WI38 (cell line): ENCODE data around the gene NLRP6.
A peak's percentile ranks its signal among the peaks of the same experiment; 100 is the strongest.
"Not testable (repeated sequence)": the region's sequence is repeated elsewhere in the genome, so short reads cannot be mapped to it uniquely, and the experiment has no call there.

Experiments
- H3K4me3 ChIP-seq: 2 replicates; pipeline ENCODE4 v1.5.1; 2011; ENCODE audit warnings: low read depth, mild to moderate bottlenecking, control low read depth, low read length
- TF ChIP-seq, protein P1 (sequence below): IDR thresholded peaks from 2 replicates; pipeline ENCODE4 v1.5.1; 2012; ENCODE audit warnings: low read depth, mild to moderate bottlenecking, control low read depth, low read length

Gene NLRP6

DNA sequence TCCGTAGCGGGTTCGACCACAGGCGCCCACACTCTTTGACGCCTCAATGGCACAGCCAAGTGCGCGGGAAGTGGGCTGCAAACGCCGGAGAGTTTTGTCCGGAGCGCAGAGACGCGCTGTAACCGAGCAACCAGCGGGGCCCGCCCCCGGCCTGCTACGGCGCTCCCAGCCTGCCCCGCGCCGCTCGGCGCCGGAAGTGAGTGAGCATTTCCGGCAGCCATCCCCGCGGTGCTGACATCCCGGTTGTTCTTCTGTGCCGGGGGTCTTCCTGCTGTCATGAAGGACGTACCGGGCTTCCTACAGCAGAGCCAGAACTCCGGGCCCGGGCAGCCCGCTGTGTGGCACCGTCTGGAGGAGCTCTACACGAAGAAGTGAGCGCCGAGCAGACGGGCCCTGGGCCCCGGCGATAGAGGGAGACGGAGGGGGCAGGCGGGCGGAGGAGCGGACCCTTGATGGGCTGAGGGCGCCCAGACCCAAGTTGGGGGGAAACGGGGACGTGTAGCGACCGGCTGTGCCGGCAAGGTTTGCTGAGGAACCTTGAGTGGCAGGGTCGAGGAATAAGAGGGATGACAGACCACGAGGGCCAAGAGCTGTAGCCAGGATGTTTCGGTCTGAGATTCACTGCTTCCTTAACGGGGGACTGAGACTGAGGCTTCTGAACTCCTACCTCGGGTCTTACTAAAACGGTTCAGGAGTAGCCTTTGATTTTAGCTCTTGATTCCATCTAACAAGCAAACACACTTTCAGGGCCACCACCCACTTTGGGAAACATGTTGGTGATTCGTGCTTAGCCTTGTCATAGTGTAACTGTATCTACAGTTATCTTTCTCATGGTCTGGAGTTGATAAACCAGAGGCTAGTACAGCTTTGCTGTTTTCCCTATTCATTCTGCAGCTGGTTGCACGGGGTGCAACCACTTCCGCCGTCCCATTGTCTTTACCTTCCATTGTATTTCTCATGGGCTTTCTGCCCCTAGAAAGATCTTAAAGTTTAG, 41.1 kb upstream of the NLRP6 start, which contains the start of gene PSMD13:
PSMD13 (plus strand) TSS at position 203 of the 994 bp plus-strand sequence; CDS start at position 277, 74 bp downstream.
- H3K4me3 ChIP-seq = peak within 1 kb of the TSS; percentile 99
- TF ChIP-seq, protein P1, sequence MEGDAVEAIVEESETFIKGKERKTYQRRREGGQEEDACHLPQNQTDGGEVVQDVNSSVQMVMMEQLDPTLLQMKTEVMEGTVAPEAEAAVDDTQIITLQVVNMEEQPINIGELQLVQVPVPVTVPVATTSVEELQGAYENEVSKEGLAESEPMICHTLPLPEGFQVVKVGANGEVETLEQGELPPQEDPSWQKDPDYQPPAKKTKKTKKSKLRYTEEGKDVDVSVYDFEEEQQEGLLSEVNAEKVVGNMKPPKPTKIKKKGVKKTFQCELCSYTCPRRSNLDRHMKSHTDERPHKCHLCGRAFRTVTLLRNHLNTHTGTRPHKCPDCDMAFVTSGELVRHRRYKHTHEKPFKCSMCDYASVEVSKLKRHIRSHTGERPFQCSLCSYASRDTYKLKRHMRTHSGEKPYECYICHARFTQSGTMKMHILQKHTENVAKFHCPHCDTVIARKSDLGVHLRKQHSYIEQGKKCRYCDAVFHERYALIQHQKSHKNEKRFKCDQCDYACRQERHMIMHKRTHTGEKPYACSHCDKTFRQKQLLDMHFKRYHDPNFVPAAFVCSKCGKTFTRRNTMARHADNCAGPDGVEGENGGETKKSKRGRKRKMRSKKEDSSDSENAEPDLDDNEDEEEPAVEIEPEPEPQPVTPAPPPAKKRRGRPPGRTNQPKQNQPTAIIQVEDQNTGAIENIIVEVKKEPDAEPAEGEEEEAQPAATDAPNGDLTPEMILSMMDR = no peak

DNA sequence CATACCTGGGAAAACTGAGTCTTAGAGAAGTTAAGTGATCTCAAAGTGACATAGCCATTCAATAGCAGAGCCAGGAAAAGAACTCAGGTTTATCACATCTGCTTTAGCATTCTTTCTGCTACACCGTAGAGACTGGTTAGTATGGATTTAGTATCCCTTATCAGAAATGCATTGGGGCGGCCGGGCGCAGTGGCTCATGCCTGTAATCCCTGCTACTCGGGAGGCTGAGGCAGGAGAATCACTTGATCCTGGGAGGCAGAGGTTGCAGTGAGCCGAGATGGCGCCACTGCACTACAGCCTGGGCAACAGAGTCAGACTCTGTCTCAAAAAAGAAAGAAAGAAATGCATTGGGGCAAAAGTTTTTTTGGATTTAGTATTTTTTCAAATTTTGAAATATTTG, 39.9 kb upstream of the NLRP6 start:
- H3K4me3 ChIP-seq = not testable (repeated sequence)

DNA sequence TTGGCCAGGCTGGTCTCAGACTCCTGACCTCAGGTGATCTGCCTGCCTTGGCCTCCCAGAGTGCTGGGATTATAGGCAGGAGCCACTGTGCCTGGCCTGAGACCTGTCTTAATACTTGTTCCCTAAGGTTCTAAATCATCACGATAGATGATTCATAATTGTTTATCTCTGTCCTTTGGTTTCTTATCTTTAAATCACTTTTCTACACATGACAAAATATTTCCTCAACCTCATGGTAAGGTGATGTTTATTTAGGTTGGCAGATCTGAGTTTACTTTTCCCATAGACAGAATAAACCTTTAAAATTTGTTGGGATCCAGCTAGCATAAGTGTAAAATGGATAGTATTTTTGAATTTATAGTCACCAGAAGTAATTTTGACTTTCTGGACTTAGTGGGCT, 37.9 kb upstream of the NLRP6 start:
- H3K4me3 ChIP-seq = no peak overlapping the region
- TF ChIP-seq, protein P1 = no peak

DNA sequence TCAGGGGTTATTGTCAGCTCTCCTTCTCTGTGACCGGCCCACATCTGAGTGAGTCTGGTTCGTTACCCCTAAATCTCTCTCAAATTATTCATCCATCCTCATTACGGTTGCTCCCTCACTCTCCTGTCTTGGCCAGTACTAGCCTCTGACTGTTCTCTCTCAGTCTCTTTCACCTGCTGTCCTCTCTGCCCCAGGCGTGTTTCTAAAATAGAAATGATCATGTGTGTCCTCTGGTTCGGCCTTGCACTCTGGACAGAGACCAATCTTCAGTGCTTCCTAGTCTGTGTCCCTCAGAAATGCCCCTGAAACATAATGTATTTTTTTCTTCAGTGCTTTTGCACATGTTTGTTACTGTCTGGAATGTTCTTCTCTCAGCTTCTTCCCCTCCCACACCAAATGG, 36.6 kb upstream of the NLRP6 start:
- TF ChIP-seq, protein P1 = no peak

DNA sequence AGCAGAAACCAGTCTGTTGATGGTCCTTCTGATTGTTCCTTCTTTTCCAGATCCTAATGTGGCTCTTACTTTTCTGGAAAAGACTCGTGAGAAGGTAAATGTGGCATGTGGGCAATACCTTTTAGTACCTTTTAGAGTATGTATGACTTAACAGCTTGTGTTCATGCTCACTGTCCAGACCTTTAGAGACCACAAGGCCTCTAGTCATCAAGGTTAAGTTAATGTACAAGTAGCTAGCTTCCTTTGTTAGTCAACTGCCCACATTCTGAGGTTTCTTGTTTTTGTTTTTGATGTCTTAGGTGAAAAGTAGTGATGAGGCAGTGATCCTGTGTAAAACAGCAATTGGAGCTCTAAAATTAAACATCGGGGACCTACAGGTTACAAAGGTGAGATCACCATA, 33.8 kb upstream of the NLRP6 start:
- no peak overlapping the region for H3K4me3 ChIP-seq
- TF ChIP-seq, protein P1 = no peak

More for the DNA sequence above, 36.6 kb upstream of the NLRP6 start:
- no peak overlapping the region for H3K4me3 ChIP-seq

DNA sequence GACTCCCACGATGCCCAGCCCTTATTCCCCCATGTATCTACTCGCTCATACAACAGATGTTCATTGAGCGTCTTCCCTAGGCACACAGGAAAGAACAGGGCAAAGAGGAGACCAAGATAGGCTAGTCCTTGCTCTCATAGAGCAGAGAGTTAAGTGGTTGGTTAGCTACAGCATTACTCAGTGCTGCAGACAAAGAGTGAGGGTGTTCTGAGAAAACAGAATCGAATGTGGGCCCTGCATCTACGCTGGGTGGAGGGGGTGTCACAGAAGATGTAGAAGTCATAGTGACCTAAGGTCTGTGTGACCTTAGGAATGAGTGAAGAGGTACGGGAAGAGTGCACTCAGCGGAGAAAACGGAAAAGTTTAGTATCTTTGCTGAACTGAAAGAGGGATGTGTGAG, 29.1 kb upstream of the NLRP6 start:
- TF ChIP-seq, protein P1 = no peak
- H3K4me3 ChIP-seq = no peak overlapping the region

DNA sequence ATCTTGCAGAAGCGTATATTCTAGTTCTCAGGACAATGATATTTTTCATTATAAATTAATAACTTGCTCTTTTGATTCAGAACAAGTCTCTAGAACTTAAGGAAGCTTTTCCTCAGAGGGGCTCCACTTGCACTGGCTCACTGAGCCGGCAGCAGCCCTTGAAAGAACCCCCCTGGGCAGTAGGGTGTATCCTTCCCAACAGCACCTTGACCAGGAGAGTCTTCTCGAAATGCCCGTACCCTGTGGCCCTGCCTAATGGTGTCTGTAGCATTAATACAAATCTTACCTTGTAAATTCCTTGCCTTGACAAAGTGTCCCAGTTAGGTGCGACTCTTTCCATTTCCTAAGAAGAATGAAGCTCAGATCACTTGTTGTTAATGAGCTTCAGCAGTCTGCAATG, 27.9 kb upstream of the NLRP6 start:
- H3K4me3 ChIP-seq = no peak overlapping the region
- TF ChIP-seq, protein P1 = no peak
